ENCODE data around the gene SMYD4. TPM values are rescaled to one million over a fixed set of nuclear protein-coding genes. Genes with fewer than 3 reads are reported as not detected.
"Not testable (repeated sequence)": the region's sequence is repeated elsewhere in the genome, so short reads cannot be mapped to it uniquely, and the experiment has no call there.

The SMYD4 gene
- polyA plus RNA-seq, 4 donors: 5.1 to 15.5 (median 7.3) TPM

DNA sequence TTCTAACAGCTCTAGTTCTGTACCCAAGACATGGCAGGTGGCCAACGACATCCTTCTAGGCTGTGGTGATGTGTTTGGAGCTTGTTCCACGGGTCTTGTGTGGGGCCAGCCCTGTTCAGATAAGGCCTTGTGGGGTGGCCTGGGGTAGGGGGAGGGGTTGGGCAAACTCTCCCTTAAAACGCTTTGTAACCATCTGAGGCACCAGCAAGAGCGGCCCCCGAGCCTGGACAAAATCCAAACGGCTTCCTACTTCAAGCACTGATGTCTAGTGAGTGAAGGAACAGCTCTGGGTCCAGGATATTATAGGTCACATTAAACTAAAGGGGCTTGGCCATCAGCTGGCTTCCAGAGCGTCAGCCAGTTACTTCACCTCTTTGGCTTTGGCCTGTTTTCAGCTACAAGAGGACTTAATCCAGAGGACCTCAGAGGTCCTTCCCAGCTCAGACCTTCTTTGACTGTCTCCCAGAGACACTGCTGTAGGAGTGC is 56.0 kb downstream of the SMYD4 start:
- Histone ChIP-seq H3K4me1 (ENCODE audit: control insufficient read depth in 3 of 3, insufficient read depth in 2 of 3, low read depth in 1 of 3, low read length in 2 of 3) (peaks cover 0 to 11% (median 0%) of the 10 kb centered on the region in 3 donors), H3K9me3 (ENCODE audit: control insufficient read depth in 2 of 2, insufficient read depth in 1 of 2, low read depth in 1 of 2, low read length in 1 of 2) (peaks cover 0 to 3% of the 10 kb centered on the region in 2 donors), H3K4me3 (ENCODE audit: low read depth in 1 of 3, low read length in 3 of 3) (no peak overlapping the region), H3K27ac (ENCODE audit: low read depth in 1 of 3, low read length in 2 of 3) (peak overlapping the region in 1 of 3 donors; percentile 88), H3K36me3 (ENCODE audit: control insufficient read depth in 3 of 3, insufficient read depth in 2 of 3, low read depth in 1 of 3, low read length in 3 of 3) (peaks cover 0 to 45% (median 2%) of the 10 kb centered on the region in 3 donors), H3K27me3 (ENCODE audit: control insufficient read depth in 3 of 3, insufficient read depth in 3 of 3, low read length in 3 of 3) (no peaks in the 10 kb centered on the region)
- 53 to 65% (median 56%) methylated on average over 7 of the region's 7 CpGs for WGBS, 3 donors
- DNase-seq (no peak), FAIRE-seq (no peak)

DNA sequence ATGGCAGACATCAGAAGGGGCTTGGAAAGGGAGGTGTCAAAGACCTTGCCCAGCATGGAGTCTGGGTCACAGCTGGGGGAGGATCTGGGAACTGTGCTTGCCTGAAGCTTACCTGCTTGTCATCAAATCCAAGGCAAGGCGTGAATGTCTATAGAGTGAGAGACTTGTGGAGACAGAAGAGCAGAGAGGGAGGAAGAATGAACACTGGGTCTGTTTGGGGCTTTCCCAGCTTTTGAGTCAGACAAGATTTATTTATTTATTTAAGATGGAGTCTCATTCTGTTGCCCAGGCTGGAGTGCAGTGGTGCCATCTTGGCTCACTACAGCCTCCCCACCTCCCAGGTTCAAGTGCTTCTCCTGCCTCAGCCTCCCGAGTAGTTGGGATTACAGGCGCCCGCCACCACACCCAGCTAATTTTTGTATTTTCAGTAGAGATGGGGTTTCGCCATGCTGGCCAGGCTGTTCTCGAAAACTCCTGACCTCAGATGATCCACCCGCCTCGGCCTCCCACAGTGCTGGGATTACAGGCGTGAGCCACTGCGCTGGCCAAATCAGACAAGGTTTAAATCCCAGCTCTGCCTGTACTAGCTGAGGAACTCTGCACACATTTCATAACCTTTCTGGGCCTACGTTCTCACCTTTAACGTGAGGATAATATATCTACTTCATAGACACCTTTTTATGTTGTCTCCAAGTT is 56.6 kb downstream of the SMYD4 start:
- not testable (repeated sequence) for H3K4me3 ChIP-seq (ENCODE audit: low read depth in 1 of 3, low read length in 3 of 3); H3K27me3 ChIP-seq (ENCODE audit: control insufficient read depth in 3 of 3, insufficient read depth in 3 of 3, low read length in 3 of 3); H3K9me3 ChIP-seq (ENCODE audit: control insufficient read depth in 2 of 2, insufficient read depth in 1 of 2, low read depth in 1 of 2, low read length in 1 of 2); DNase-seq; FAIRE-seq
- Histone ChIP-seq H3K36me3 (ENCODE audit: control insufficient read depth in 3 of 3, insufficient read depth in 2 of 3, low read depth in 1 of 3, low read length in 3 of 3) (peaks cover 0 to 39% (median 2%) of the 10 kb centered on the region in 3 donors), H3K4me1 (ENCODE audit: control insufficient read depth in 3 of 3, insufficient read depth in 2 of 3, low read depth in 1 of 3, low read length in 2 of 3) (peaks cover 0 to 11% (median 0%) of the 10 kb centered on the region in 3 donors), H3K27ac (ENCODE audit: low read depth in 1 of 3, low read length in 2 of 3) (peak overlapping the region in 1 of 3 donors; percentile 88)
- 71 to 81% (median 72%) methylated on average over 12 of the region's 12 CpGs for WGBS, 3 donors

DNA sequence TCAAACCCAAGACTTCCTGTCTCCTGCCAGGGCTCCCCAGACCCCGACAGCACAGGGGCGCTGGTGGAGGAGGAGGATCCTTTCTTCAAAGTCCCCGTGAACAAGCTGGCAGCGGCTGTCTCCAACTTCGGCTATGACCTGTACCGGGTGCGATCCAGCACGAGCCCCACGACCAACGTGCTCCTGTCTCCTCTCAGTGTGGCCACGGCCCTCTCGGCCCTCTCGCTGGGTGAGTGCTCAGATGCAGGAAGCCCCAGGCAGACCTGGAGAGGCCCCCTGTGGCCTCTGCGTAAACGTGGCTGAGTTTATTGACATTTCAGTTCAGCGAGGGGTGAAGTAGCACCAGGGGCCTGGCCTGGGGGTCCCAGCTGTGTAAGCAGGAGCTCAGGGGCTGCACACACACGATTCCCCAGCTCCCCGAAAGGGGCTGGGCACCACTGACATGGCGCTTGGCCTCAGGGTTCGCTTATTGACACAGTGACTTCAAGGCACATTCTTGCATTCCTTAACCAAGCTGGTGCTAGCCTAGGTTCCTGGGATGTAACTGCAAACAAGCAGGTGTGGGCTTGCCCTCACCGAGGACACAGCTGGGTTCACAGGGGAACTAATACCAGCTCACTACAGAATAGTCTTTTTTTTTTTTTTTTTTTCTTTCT is 59.8 kb downstream of the SMYD4 start:
- DNase-seq: peak in 1 of 2 donors; percentile 62
- Histone ChIP-seq H3K27ac (ENCODE audit: low read depth in 1 of 3, low read length in 2 of 3) (no peak overlapping the region), H3K4me3 (ENCODE audit: low read depth in 1 of 3, low read length in 3 of 3) (peak overlapping the region in 1 of 3 donors; percentile 29), H3K27me3 (ENCODE audit: control insufficient read depth in 3 of 3, insufficient read depth in 3 of 3, low read length in 3 of 3) (no peaks in the 10 kb centered on the region), H3K9me3 (ENCODE audit: control insufficient read depth in 2 of 2, insufficient read depth in 1 of 2, low read depth in 1 of 2, low read length in 1 of 2) (peaks cover 0 to 3% of the 10 kb centered on the region in 2 donors), H3K4me1 (ENCODE audit: control insufficient read depth in 3 of 3, insufficient read depth in 2 of 3, low read depth in 1 of 3, low read length in 2 of 3) (peaks cover 0 to 11% (median 0%) of the 10 kb centered on the region in 3 donors), H3K36me3 (ENCODE audit: control insufficient read depth in 3 of 3, insufficient read depth in 2 of 3, low read depth in 1 of 3, low read length in 3 of 3) (peaks cover 0 to 14% (median 0%) of the 10 kb centered on the region in 3 donors)
- FAIRE-seq: no peak
- WGBS, 3 donors: 19 to 30% (median 26%) methylated on average over 21 of the region's 21 CpGs

DNA sequence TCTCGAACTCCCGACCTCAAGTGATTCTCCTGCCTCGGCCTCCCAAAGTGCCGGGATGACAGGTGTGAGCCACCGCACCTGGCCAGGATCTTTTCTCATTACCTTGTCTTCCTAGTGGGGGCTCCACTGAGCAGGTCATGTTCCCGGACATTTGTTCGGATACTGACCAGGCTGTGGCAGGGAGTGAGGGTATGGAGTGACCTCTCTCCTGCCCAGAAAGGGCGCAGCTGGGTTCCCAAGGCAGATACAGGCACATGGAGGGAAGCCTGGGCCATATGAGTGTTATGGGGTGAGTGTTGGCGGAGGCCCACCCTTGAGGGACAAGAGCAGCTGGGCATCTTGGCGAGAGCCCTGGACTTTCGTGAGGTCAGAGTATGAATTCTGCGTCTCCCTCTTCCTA is 62.3 kb downstream of the SMYD4 start:
- no peak overlapping the region for H3K27ac ChIP-seq (ENCODE audit: low read depth in 1 of 3, low read length in 2 of 3)
- WGBS, 3 donors: 82 to 91% (median 85%) methylated on average over 12 of the region's 12 CpGs
- FAIRE-seq: no peak

DNA sequence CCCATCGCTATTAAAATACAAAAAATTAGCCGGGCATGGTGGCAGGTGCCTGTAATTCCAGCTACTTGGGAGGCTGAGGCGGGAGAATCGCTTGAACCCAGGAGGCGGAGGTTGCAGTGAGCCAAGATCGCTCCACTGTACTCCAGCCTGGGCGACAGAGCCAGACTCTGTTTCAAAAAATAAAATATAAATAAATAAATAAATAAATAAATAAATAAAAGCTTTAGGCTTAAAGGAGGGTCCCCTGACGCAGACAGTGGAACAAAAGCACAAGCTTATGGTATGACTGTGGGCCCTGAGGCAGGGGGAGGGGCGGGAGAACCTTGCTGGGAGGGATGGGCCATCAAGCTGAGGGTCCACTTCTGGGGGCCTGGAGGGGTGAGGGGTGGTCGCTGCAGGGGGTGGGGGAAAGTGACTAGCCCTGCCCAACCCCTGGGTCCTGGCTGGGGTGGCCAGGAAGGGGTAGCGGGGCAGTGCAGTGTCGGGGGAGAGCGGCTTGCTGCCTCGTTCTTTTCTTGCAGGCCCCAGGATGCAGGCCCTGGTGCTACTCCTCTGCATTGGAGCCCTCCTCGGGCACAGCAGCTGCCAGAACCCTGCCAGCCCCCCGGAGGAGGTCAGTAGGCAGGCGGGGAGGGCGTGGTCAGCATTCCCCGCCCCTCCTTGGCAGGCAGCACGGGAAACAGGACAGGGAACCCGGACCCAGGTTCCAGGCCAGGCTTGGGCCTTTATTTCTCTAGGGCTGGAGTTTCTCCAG is 63.1 kb downstream of the SMYD4 start:
- 63 to 72% (median 70%) methylated on average over 19 to 21 of the region's 21 CpGs for WGBS, 3 donors
- DNase-seq (no peak), FAIRE-seq (no peak)
- H3K36me3 ChIP-seq (ENCODE audit: control insufficient read depth in 3 of 3, insufficient read depth in 2 of 3, low read depth in 1 of 3, low read length in 3 of 3): peaks cover 0 to 7% (median 0%) of the 10 kb centered on the region in 3 donors
- H3K4me1 ChIP-seq (ENCODE audit: control insufficient read depth in 3 of 3, insufficient read depth in 2 of 3, low read depth in 1 of 3, low read length in 2 of 3): peaks cover 0 to 42% (median 6%) of the 10 kb centered on the region in 3 donors
- peaks cover 0 to 3% of the 10 kb centered on the region in 2 donors for H3K9me3 ChIP-seq (ENCODE audit: control insufficient read depth in 2 of 2, insufficient read depth in 1 of 2, low read depth in 1 of 2, low read length in 1 of 2)
- no peak overlapping the region for H3K27ac ChIP-seq (ENCODE audit: low read depth in 1 of 3, low read length in 2 of 3)
- no peak overlapping the region for H3K4me3 ChIP-seq (ENCODE audit: low read depth in 1 of 3, low read length in 3 of 3)
- no peaks in the 10 kb centered on the region for H3K27me3 ChIP-seq (ENCODE audit: control insufficient read depth in 3 of 3, insufficient read depth in 3 of 3, low read length in 3 of 3)

More for the DNA sequence above, 62.3 kb downstream of the SMYD4 start:
- no peaks in the 10 kb centered on the region for H3K27me3 ChIP-seq (ENCODE audit: control insufficient read depth in 3 of 3, insufficient read depth in 3 of 3, low read length in 3 of 3)
- peaks cover 0 to 34% (median 6%) of the 10 kb centered on the region in 3 donors for H3K4me1 ChIP-seq (ENCODE audit: control insufficient read depth in 3 of 3, insufficient read depth in 2 of 3, low read depth in 1 of 3, low read length in 2 of 3)
- no peak for DNase-seq
- peaks cover 0 to 10% (median 0%) of the 10 kb centered on the region in 3 donors for H3K36me3 ChIP-seq (ENCODE audit: control insufficient read depth in 3 of 3, insufficient read depth in 2 of 3, low read depth in 1 of 3, low read length in 3 of 3)
- H3K9me3 ChIP-seq (ENCODE audit: control insufficient read depth in 2 of 2, insufficient read depth in 1 of 2, low read depth in 1 of 2, low read length in 1 of 2): peaks cover 0 to 3% of the 10 kb centered on the region in 2 donors
- no peak overlapping the region for H3K4me3 ChIP-seq (ENCODE audit: low read depth in 1 of 3, low read length in 3 of 3)

DNA sequence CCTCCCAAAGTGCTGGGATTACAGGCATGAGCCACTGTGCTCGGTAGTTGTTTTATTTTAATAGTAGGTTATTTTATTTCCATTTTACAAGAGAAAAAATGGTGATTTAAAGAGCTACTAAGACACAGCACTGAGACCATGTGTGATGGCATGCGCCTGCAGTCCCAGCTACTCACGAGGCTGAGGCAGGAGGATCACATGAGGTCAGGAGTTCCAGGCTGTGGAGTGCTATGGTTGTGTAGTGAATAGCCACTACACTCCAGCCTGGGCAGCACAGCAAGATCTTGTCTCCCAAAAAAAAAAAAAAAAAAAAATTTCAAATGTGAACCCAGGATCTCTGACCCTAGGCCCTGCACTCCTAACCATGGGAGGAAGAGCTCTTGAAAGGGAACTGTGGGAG is 64.1 kb downstream of the SMYD4 start:
- Histone ChIP-seq H3K36me3 (ENCODE audit: control insufficient read depth in 3 of 3, insufficient read depth in 2 of 3, low read depth in 1 of 3, low read length in 3 of 3) (peaks cover 0 to 5% (median 0%) of the 10 kb centered on the region in 3 donors), H3K27ac (ENCODE audit: low read depth in 1 of 3, low read length in 2 of 3) (no peak overlapping the region), H3K9me3 (ENCODE audit: control insufficient read depth in 2 of 2, insufficient read depth in 1 of 2, low read depth in 1 of 2, low read length in 1 of 2) (peaks cover 0 to 3% of the 10 kb centered on the region in 2 donors), H3K27me3 (ENCODE audit: control insufficient read depth in 3 of 3, insufficient read depth in 3 of 3, low read length in 3 of 3) (no peaks in the 10 kb centered on the region), H3K4me3 (ENCODE audit: low read depth in 1 of 3, low read length in 3 of 3) (no peak overlapping the region), H3K4me1 (ENCODE audit: control insufficient read depth in 3 of 3, insufficient read depth in 2 of 3, low read depth in 1 of 3, low read length in 2 of 3) (peaks cover 0 to 42% (median 6%) of the 10 kb centered on the region in 3 donors)
- 91 to 98% (median 95%) methylated on average over 3 of the region's 3 CpGs for WGBS, 3 donors
- no peak for FAIRE-seq
- no peak for DNase-seq

DNA sequence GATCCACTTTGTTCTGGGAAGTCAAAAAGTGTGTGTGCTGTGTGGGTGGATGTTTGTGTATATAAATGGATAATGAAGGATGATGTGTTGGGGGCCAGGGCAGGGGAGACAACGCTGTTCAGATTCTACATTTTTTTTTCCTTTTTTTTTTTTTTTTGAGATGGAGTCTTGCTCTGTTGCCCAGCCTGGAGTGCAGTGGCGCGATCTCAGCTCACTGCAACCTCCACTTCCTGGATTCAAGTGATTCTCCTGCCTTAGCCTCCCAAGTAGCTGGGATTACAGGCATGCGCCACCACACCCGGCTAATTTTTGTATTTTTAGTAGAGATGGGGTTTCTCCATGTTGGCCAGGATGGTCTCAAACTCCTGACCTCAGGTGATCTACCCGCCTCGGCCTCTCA is 65.0 kb downstream of the SMYD4 start:
- not testable (repeated sequence) for H3K27me3 ChIP-seq (ENCODE audit: control insufficient read depth in 3 of 3, insufficient read depth in 3 of 3, low read length in 3 of 3); FAIRE-seq; H3K9me3 ChIP-seq (ENCODE audit: control insufficient read depth in 2 of 2, insufficient read depth in 1 of 2, low read depth in 1 of 2, low read length in 1 of 2); H3K36me3 ChIP-seq (ENCODE audit: control insufficient read depth in 3 of 3, insufficient read depth in 2 of 3, low read depth in 1 of 3, low read length in 3 of 3); H3K4me3 ChIP-seq (ENCODE audit: low read depth in 1 of 3, low read length in 3 of 3); DNase-seq
- Histone ChIP-seq H3K27ac (ENCODE audit: low read depth in 1 of 3, low read length in 2 of 3) (peak overlapping the region in 2 of 3 donors; percentile 74 to 82), H3K4me1 (ENCODE audit: control insufficient read depth in 3 of 3, insufficient read depth in 2 of 3, low read depth in 1 of 3, low read length in 2 of 3) (peaks cover 0 to 36% (median 6%) of the 10 kb centered on the region in 3 donors)
- WGBS, 3 donors: 82 to 96% (median 82%) methylated on average over 7 of the region's 7 CpGs

DNA sequence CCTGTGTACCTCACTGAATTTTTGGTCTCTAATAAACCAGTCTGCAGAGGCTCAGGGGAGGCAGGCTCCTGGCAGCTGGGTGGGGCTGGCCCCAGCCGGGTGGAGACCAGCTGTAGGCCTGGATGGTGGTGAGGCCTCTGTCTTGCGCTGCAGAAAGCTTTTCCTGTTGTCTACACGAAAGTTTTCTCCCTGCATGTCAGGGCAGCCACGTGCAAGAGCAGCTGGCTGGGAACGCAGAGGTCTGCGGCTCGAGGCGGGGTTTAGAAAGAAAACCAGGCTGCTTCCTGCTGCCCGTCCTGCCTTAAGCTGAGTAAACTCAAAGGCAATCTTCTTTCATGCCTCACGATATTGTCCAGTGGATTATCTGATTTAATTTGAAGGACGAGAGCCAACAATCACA is 65.4 kb downstream of the SMYD4 start:
- WGBS, 3 donors: 6 to 11% (median 10%) methylated on average over 11 of the region's 11 CpGs
- no peak for FAIRE-seq

More for the DNA sequence above, 65.4 kb downstream of the SMYD4 start:
- Histone ChIP-seq H3K27me3 (ENCODE audit: control insufficient read depth in 3 of 3, insufficient read depth in 3 of 3, low read length in 3 of 3) (no peaks in the 10 kb centered on the region), H3K4me3 (ENCODE audit: low read depth in 1 of 3, low read length in 3 of 3) (no peak overlapping the region), H3K4me1 (ENCODE audit: control insufficient read depth in 3 of 3, insufficient read depth in 2 of 3, low read depth in 1 of 3, low read length in 2 of 3) (peaks cover 0 to 32% (median 6%) of the 10 kb centered on the region in 3 donors), H3K36me3 (ENCODE audit: control insufficient read depth in 3 of 3, insufficient read depth in 2 of 3, low read depth in 1 of 3, low read length in 3 of 3) (no peaks in the 10 kb centered on the region), H3K9me3 (ENCODE audit: control insufficient read depth in 2 of 2, insufficient read depth in 1 of 2, low read depth in 1 of 2, low read length in 1 of 2) (no peaks in the 10 kb centered on the region), H3K27ac (ENCODE audit: low read depth in 1 of 3, low read length in 2 of 3) (peak overlapping the region; percentile 63 to 82 (median 74))
- DNase-seq: peak; percentile 60 to 68

All from small intestine (tissue), 7 donors.